ENCODE results near the gene GSK3B. TPM values are rescaled to one million over a fixed set of nuclear protein-coding genes. Genes with fewer than 3 reads are reported as not detected.

GSK3B gene
- total RNA-seq, 1 donor from 2014 or later: 60.8 TPM

DNA sequence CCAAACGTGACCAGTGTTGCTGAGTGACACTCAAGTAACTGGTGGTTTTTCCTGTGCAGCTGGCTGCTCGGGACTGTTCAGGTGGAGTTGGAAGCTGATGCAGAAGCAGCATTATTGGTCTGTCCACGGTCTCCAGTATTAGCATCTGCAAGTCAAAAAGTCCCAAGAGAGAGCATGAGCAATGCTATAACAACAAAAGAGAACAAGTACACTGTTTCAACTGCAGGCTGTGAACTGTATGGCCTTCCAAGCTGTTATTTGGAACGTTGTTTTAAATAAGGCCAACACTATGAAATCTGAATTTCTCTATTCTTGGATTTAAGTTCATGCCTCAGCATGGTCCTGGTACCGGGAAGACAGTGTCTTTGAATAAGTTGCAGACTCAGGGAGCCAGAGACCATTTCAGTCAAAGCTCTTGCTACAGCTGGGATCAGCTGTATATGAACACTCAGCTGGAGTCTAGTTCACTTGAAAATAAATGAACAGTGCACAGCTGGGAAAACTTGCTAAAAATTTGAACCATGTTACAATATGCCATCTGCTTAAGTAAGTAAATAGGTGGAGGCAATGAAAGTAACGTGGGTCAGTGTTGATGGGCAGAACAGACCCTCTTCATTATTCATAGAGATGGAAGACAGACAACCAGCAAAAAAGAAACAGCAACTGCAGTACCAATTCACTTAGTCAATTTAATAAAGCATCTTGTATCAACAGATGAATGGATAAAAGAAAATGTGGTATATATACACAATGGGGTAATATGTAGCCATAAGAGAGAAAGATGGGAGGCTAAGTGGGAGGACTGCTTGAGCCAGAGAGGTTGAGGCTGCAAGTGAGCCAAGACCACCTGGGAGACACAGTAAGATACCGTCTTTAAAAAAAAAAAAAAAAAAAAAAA is 267.3 kb downstream of the GSK3B start:
- H3K4me3 ChIP-seq (ENCODE audit: low read depth, low read length): no peak overlapping the region
- peaks cover 3% of the 10 kb centered on the region for H3K36me3 ChIP-seq (ENCODE audit: control insufficient read depth, insufficient read depth, low read length)
- FAIRE-seq: no peak
- H3K27me3 ChIP-seq (ENCODE audit: control insufficient read depth, insufficient read depth, low read length): no peaks in the 10 kb centered on the region
- TF ChIP-seq CTCF (IDR thresholded peaks at IDR 0.05; ENCODE audit: insufficient read depth, low read length, severe bottlenecking): no peak
- no peak for DNase-seq (ENCODE audit: low read depth)

DNA sequence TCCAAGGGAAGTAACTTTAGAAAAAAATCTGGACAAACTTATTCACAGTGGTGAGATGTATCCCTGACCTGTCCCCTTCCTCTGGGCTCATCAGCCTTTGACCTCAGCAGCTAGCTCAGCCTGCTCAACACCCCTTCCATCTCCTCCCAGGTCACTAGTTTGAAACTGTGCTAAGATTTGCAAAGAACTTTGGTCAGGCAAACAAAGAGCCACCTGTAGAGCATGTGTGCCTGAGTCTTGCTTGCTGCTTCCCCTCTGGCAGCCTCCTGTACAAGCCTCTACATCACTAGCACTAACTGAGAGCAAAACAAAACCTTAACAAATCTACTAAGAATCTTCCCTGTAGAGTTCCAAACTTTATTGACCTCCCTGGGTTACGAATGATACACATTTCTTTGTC is 268.4 kb downstream of the GSK3B start:
- Histone ChIP-seq H3K4me3 (ENCODE audit: low read depth, low read length) (no peak overlapping the region), H3K36me3 (ENCODE audit: control insufficient read depth, insufficient read depth, low read length) (peaks cover 3% of the 10 kb centered on the region), H3K27me3 (ENCODE audit: control insufficient read depth, insufficient read depth, low read length) (no peaks in the 10 kb centered on the region)
- TF ChIP-seq CTCF (IDR thresholded peaks at IDR 0.05; ENCODE audit: insufficient read depth, low read length, severe bottlenecking): no peak
- FAIRE-seq: no peak
- DNase-seq (ENCODE audit: low read depth): no peak

DNA sequence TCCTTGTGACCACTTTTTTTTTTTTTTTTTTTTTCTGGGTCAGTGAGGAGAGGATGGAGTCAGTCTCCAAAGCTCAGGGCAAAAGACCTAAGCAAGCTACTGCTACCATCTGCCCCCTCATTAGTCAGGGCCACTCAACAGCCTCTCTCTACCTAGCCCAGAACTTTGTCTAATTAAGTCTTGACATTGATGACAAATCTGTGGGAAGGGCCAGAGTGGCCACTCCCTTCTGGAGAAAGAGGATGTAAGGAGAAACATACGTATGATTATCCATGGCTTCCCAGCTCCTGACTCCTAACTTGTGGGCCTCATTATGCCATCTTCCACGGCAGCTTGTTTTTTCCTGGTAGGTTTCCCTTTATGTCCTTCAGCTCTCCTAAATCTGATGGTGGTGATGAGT is 274.4 kb downstream of the GSK3B start:
- peak; percentile 53 for DNase-seq (ENCODE audit: low read depth)

DNA sequence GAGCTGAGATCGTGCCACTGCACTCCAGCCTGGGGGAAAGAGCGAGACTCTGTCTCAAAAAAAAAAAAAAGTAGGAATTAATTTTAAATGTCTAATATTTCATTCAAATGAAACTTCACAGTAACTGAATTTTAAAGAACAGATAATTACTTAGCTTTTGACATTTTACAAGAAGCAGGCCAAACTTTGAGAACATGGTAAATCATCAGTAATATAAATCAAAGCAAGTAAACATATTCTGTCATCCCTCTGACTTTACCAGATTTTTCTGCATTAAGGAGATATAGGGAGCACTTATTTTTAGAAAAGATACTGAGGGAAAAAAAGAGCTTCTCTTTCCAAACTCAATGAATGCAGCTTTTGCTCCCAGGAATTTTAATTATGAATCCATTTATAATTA is 275.3 kb downstream of the GSK3B start:
- Histone ChIP-seq H3K27me3 (ENCODE audit: control insufficient read depth, insufficient read depth, low read length) (no peaks in the 10 kb centered on the region), H3K36me3 (ENCODE audit: control insufficient read depth, insufficient read depth, low read length) (no peaks in the 10 kb centered on the region), H3K4me3 (ENCODE audit: low read depth, low read length) (no peak overlapping the region)
- no peak for TF ChIP-seq CTCF (IDR thresholded peaks at IDR 0.05; ENCODE audit: insufficient read depth, low read length, severe bottlenecking)
- FAIRE-seq (no peak), DNase-seq (ENCODE audit: low read depth) (no peak)

More for the DNA sequence above, 274.4 kb downstream of the GSK3B start:
- Histone ChIP-seq H3K36me3 (ENCODE audit: control insufficient read depth, insufficient read depth, low read length) (no peaks in the 10 kb centered on the region), H3K4me3 (ENCODE audit: low read depth, low read length) (no peak overlapping the region), H3K27me3 (ENCODE audit: control insufficient read depth, insufficient read depth, low read length) (no peaks in the 10 kb centered on the region)
- no peak for TF ChIP-seq CTCF (IDR thresholded peaks at IDR 0.05; ENCODE audit: insufficient read depth, low read length, severe bottlenecking)
- FAIRE-seq: no peak

- no peak overlapping the region for H3K4me3 ChIP-seq (ENCODE audit: low read depth, low read length)
- no peaks in the 10 kb centered on the region for H3K36me3 ChIP-seq (ENCODE audit: control insufficient read depth, insufficient read depth, low read length)
- H3K27me3 ChIP-seq (ENCODE audit: control insufficient read depth, insufficient read depth, low read length): no peaks in the 10 kb centered on the region
- DNase-seq (ENCODE audit: low read depth): no peak
- no peak for TF ChIP-seq CTCF (IDR thresholded peaks at IDR 0.05; ENCODE audit: insufficient read depth, low read length, severe bottlenecking)
- FAIRE-seq: no peak
Measured at GRCh38 chr3:119817583-119818363, 276.5 kb downstream of the GSK3B start.

Measured in bronchial epithelial cell (primary cell).